Loucy (cell line): Measurements from ENCODE around the gene ENTPD7.

ENCODE experiments used
- CTCF ChIP-seq: fragments of 200-600 bp; sonication (generic); conservative IDR thresholded peaks from 2 replicates; pipeline ENCODE4 v1.5.1; 2014; ENCODE audit warnings: mild to moderate bottlenecking, antibody characterized with exemption, low read length
- EZH2phosphoT487 ChIP-seq: fragments of 200-600 bp; IDR thresholded peaks from 2 replicates; pipeline ENCODE4 v1.6.1; 2018; ENCODE audit warnings: antibody characterized with exemption, mild to moderate bottlenecking, moderate library complexity, borderline replicate concordance

- TF ChIP-seq CTCF (no peak), EZH2phosphoT487 (no peak)
Observed at GRCh38 chr10:99629625-99629978, 29.7 kb upstream of the ENTPD7 start.
